Cerebellar cortex (tissue), 1 donor: Measurements from ENCODE around the gene SELENOH.
"Not testable (repeated sequence)": the region's sequence is repeated elsewhere in the genome, so short reads cannot be mapped to it uniquely, and the experiment has no call there.

Experiments
- DNase-seq: peaks from one replicate; pipeline ENCODE4 v3.0.0-alpha.2; 2015; ENCODE audit warnings: low spot score

Gene SELENOH, protein sequence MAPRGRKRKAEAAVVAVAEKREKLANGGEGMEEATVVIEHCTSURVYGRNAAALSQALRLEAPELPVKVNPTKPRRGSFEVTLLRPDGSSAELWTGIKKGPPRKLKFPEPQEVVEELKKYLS

DNA sequence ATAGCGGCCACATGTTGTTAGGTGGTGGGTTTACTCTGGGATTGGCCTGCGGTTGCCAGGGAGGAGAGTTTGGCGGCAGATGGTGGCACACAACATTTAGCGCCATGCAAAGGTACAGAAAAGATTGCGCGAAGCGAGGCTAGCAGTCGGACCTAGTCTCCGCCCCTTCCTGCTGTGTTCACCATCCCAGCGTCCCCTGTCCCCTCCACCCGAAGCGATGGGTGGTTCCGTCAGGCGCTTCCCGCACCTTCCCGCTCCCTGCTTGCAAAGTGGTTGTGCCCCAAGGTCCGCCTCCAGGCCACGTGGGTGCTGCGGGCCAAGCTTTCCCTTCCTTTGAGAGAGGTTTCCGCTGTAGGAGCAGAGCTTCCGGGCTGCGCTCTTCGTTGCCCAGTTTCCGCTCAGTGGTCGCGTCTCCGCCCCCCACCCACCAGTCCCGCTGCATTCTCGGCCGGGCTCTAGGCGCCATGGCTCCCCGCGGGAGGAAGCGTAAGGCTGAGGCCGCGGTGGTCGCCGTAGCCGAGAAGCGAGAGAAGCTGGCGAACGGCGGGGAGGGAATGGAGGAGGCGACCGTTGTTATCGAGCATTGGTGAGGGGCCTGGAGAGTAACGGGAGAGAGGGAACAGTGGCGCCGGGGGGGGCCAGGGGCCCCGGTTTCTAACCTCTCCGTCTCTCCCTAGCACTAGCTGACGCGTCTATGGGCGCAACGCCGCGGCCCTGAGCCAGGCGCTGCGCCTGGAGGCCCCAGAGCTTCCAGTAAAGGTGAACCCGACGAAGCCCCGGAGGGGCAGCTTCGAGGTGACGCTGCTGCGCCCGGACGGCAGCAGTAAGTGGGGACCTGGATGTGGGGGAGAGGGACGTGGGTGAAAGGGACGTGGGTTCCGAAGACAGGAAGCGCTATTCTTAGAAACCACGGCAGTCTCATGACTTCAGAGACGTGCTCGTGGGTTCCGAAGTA is at the start of gene SELENOH:
Gene SELENOH (plus strand): TSS at position 360 of the 955 bp plus-strand sequence. CDS start 105 bp downstream, at position 465.
- DNase-seq = peak; percentile 98

- DNase-seq = no peak
These were observed 42.4 kb upstream of the SELENOH start for GRCh38 chr11:57698843-57699365.

- DNase-seq = no peak
These were observed 41.5 kb upstream of the SELENOH start for GRCh38 chr11:57699813-57700212.

GRCh38 chr11:57700425-57700824 is 40.9 kb upstream of the SELENOH start:
- no peak for DNase-seq

DNA sequence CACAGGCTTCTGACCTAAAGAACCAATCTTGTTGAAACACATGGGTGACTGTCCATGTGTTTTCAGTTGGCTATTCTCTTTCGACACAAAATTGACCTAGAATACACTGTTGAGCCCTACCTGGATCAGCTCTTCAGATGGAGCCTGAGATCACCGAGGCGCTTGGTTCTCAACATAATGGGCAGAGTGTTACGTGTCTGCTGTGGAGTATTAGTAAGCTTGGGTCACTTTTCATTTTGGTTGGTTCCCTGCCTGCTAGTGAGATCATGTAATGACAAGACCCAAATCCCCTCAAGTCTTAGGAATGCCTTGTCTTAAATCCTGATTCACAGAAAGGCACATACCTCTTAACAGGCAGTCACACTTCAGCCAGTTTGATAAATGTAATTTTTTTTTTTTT is 38.0 kb upstream of the SELENOH start:
- DNase-seq = no peak

- DNase-seq = no peak
These were observed 36.4 kb upstream of the SELENOH start for GRCh38 chr11:57704932-57705331.

DNA sequence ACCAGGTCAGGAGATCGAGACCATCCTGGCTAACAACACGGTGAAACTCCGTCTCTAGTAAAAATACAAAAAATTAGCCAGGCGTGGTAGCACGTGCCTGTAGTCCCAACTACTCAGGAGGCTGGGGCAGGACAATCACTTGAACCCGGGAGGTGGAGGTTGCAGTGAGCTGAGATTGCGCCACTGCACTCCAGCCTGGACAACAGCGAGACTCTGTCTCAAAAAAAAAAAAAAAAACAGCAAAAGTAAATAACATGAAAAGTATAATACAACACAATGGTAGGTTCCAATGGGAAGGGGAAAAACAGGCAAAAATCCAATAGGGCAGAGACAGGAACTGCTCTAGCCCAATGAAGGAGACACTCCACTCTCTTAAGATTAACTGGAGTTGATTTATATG is 35.9 kb upstream of the SELENOH start:
- not testable (repeated sequence) for DNase-seq

DNA sequence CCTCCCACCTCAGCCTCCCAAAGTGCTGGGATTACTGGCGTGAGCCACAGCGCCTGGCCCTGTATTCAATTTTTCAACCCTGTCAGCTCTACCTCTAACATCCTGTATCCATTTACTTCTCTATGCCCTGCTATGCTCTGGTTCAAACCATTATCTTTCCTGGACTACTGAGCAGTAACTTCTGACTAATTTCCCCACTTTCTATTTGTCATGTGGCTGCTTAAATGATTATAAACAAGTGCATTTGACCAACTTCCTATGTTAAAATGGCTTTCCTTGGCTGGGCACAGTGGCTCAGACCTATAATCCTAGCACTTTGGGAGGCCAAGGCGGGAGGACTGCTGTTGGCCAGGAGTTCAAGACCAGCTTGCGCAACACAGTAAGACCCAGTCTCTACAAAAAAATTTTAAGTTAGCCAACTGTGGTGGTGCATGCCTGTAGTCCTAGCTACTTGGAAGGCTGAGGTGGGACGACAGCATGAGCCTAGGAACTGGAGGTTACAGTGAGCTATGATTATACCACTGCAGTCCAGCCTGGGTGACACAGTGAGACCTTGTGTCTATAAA is 31.4 kb upstream of the SELENOH start:
- DNase-seq = no peak

DNA sequence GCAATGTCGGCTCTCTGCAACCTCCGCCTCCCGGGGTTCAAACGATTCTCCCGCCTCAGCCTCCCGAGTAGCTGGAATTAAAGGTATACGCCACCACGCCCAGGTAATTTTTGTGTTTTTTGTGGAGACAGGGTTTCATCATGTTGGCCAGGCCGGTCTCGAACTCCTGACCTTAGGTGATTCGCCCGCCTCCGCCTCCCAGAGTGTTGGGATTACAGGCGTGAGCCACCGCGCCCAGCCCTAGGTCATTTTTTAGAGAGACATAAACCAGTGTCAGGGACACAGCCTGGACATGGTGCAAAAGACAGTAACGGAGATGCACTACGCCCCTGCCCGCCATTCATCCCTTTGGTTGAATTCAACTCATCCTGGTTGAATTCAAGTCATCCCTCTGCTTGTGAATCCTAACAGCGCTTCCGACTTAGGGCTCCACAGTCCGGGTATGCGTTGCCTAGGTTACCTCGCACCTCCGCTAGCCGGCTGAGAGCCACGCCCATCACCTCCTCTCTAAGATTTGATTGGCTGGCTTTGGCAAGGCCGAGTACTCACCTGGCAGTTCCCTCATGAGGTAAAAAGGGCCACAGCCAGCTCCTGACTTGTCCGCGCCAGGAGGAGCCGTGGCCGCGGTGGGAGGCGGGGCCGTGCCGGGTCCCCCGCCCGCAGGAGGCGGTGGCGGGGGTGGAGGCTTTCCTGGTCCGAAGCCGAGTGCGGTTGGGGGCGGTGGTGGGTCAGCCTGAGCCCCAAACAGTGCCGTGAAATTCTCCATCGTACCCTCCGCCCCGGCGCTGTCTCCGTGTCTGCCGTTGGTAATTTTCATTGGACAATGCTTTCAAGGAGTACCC is 29.7 kb upstream of the SELENOH start, which contains the start of gene MED19:
Gene MED19 (minus strand): TSS at position 802 of the 842 bp plus-strand sequence. CDS start 36 bp downstream, at position 766.
- DNase-seq = peak; percentile 92

DNA sequence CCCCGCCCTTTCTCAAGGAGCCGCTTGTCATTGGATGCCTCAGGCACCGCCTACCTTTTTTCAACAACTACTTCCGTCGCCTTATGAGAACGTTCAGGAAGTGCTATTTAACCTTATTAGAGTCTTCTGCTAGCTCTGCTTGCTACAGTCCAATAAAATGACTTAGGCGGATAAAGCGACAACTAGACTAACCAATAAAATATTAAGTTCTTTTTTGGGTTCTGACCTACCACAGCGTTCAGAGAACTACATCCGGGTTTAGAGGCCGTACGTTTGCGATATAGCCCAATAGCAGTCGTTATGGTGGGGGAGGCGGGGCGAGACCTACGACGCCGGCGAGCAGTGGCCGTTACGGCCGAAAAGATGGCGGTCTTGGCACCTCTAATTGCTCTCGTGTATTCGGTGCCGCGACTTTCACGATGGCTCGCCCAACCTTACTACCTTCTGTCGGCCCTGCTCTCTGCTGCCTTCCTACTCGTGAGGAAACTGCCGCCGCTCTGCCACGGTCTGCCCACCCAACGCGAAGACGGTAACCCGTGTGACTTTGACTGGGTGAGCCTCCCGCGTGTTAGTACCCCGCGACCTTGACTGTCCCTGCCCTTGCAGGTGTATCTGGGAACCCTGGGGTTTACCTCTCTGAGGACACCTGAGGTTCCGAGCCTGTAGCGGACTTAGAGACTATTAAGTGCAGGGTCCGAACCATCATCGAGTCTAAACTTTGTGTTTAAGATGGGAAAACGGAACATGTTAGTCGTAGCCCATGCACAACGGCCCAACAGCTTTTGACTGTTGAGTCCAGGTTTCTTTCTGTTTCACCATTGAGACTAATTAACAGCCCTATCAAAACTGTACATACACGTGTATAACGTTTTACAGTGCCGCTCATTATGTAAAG is 28.8 kb upstream of the SELENOH start, which contains the start of gene TMX2:
Gene TMX2 (plus strand): TSS at position 338 of the 895 bp plus-strand sequence. CDS start 26 bp downstream, at position 364.
- DNase-seq = peak; percentile 100

GRCh38 chr11:57713835-57714234 is 27.5 kb upstream of the SELENOH start:
- DNase-seq = no peak

DNA sequence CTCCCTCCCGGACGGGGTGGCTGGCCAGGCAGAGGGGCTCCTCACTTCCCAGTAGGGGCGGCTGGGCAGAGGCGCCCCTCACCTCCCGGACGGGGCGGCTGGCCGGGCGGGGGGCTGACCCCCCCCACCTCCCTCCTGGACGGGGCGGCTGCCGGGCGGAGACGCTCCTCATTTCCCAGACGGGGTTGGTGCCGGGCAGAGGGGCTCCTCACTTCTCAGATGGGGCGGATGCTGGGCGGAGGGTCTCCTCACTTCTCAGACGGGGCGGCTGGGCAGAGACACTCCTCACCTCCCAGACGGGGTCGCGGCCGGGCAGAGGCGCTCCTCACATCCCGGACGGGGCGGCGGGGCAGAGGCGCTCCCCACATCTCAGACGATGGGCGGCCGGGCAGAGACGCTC is 24.6 kb upstream of the SELENOH start:
- DNase-seq = not testable (repeated sequence)

DNA sequence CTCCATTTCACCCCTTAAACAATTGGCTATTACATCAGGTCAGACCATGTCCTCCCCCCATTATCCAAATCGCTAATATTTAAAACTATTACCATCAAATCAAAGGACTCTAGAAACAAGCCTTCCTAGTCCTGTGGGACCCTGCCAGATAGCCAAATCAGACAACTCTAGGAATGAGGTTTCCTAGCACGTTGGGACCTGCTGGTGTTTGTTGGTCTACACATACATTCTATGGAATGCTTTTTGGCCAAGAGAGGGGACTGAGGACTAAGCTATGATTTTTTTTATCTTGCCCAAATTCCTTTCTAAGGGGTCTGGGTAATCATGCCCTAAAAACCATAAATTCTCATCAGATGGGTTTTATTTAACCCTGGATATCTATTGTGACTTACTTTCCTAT is 14.1 kb upstream of the SELENOH start:
- no peak for DNase-seq

GRCh38 chr11:57728829-57729228 is 12.5 kb upstream of the SELENOH start:
- no peak for DNase-seq

GRCh38 chr11:57729479-57729878 is 11.8 kb upstream of the SELENOH start:
- DNase-seq = no peak

DNA sequence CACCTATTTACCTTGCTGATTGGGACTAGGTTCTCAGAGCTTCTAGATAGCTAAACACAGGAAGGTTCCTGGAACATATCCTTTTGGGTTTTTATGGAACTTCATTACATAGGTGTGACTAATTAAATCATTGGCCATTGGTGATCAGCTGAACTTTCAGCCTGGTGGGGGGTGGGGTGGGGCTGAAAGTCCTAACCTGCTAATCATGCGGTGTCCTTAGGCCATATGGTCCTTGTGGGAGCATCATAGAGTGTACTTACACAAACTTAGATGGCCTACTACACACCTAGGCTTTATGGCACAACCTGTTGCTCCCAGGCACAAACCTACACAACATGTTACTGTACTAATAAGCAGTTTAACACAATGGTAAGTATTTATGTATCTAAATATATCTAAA is 8.6 kb upstream of the SELENOH start:
- no peak for DNase-seq

DNA sequence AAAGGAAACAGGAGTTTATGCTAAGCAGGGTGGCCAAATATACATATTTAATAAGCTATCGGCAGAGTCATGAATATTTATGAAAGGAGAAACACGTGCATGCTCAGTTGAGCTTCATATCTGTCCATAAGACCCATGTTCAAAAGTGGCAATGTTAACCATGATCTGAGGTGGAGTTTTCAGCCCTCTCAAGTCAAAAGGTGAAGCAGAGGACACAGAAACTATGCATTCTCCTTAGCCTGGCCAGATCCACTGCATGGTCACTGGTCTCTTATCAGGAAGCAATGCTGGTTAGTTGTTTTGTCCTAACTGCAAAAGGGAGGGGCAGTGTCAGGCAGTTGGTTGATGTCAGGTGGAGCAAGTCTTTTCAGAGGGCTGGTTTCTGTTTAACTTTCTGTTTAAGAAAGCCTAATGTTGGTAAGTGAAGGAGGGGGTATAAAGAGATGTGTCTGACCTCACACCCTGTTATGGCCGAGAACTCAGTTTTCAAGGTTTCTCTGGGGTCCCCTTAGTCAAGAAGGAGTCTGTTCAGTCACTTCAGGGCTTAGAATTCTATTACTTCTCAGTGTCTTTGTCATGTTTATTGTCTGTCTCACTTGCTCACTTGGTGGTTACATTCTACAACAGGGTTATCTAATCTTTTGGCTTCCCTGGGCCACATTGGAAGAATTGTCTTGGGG is 5.5 kb upstream of the SELENOH start:
- DNase-seq = no peak

DNA sequence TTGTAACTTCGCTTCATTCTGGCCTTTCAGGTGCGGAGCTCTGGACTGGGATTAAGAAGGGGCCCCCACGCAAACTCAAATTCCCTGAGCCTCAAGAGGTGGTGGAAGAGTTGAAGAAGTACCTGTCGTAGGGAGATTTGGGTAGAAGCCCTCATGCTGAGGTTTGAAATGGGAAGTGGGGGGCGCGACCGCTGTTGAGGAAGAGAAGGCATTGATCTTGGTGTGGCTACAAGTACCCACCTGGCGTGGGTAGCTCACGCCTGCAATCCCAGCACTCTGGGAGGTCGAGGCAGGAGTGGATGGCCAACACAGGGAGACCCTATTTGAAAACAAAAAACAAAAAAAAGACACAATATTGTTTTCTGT is 779 bp downstream of the SELENOH start:
- DNase-seq = no peak

DNA sequence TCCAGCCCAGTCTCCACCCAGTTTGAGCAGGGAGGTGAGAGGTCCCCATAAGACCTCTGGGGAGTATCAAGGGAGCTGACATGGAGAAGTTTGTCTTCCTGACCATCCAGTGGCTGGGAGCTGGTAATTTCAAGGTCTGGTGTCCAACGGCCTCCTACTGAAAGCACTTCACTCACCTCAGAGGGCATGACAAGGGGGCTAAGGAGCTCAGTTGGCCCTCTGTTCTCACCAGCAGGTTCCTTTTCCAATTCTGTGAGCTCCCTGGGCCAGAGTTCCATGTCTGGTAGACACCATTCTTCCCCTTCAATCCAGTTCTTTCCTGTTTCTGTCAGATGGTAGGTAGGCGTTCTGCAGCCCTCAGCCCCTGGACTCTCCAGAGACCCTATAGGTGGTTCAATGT is 3.1 kb downstream of the SELENOH start:
- DNase-seq = no peak

GRCh38 chr11:57745206-57745605 is 3.9 kb downstream of the SELENOH start:
- DNase-seq = no peak
